Measurements from ENCODE around the gene CHCHD1. TPM values are rescaled to one million over a fixed set of nuclear protein-coding genes. Genes with fewer than 3 reads are reported as not detected.

CHCHD1 gene
- total RNA-seq, 2 experiments from 2014 or later, result 28.9 to 33.0 TPM

DNA sequence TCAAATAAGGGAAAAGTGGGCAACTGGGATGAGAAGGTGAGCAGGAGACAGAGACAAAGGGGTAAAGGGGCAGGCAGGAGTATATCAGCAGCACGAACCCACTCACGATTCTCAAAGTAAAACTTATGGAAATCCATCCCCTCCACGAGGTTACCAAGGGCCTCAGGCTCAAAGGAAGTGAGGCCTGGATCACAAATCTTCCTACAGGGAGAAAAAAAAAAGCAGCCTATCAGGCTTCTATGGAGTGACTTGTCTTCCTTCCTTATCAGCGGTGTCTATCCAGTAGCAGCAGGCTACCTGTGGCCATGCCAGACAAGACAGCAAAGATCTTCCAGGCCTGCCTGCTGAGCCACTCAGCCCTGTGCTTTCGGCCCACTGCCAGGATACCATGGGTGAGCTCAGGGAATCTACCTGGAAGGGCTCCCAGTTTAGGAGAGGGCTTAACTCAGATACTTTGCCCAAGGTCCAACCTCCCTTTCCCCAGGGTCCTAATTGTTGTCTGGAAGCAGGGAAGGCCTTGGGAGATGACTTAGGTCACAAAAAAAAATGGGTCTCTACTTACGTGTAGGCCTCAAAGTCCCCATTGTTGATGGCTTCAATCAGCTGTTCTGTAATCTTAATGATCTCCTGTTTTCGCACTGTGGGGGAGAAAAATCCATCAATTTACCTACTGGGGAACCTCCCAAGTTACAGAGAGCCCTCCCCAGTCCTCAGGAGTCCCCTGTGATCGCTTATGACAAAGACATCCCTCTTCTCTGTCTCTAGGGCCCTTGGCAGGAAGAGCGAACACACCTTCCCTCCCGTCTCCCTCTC lies 35.3 kb downstream of the CHCHD1 start:
- Mint-ChIP-seq H3K36me3 (ENCODE audit: low read depth) (peaks cover 10% of the 10 kb centered on the region), H3K27ac (no peak overlapping the region), H3K27me3 (no peaks in the 10 kb centered on the region), H3K4me3 (no peak overlapping the region), H3K4me1 (ENCODE audit: low read depth) (peaks cover 2% of the 10 kb centered on the region), H3K9me3 (no peaks in the 10 kb centered on the region)
- TF ChIP-seq, protein P1, sequence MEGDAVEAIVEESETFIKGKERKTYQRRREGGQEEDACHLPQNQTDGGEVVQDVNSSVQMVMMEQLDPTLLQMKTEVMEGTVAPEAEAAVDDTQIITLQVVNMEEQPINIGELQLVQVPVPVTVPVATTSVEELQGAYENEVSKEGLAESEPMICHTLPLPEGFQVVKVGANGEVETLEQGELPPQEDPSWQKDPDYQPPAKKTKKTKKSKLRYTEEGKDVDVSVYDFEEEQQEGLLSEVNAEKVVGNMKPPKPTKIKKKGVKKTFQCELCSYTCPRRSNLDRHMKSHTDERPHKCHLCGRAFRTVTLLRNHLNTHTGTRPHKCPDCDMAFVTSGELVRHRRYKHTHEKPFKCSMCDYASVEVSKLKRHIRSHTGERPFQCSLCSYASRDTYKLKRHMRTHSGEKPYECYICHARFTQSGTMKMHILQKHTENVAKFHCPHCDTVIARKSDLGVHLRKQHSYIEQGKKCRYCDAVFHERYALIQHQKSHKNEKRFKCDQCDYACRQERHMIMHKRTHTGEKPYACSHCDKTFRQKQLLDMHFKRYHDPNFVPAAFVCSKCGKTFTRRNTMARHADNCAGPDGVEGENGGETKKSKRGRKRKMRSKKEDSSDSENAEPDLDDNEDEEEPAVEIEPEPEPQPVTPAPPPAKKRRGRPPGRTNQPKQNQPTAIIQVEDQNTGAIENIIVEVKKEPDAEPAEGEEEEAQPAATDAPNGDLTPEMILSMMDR (IDR thresholded peaks at IDR 0.05), result no peak
- no peak for ATAC-seq
- intact Hi-C loops (cut with micrococcal nuclease), result no loop called here
- ChIA-PET CTCF (interaction anchor here (1.0 to 3.1 kb wide), 3 partner anchors 11 to 62 kb away, joined by 3 to 15 read pairs (median 4); no protein-coding TSS in a partner anchor), POLR2A (interaction anchor here (0.6 to 1.8 kb wide), 2 partner anchors 18 to 1393 kb away, joined by 3 to 5 read pairs; no protein-coding TSS in a partner anchor)
- no peak for DNase-seq

DNA sequence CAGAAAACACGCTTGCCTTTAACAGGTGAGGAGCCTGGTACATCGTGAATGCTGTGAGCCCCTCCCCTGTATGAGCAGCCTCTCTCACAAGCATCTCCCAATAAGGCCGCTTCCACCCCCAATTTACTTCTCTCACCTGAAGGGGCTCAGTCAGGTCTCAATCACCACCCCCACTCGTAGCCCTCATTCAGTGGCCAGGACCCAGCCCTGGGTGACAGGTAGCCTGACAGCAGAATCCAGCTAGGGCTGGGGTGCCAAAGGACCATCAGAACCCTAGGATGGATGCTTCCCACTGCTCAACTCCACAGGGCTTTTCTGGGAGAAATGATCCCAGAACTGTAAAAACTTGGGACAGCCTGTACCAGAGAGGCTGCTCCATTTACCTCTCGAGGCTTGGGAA lies 36.0 kb downstream of the CHCHD1 start:
- H3K27ac Mint-ChIP-seq, result no peak overlapping the region

DNA sequence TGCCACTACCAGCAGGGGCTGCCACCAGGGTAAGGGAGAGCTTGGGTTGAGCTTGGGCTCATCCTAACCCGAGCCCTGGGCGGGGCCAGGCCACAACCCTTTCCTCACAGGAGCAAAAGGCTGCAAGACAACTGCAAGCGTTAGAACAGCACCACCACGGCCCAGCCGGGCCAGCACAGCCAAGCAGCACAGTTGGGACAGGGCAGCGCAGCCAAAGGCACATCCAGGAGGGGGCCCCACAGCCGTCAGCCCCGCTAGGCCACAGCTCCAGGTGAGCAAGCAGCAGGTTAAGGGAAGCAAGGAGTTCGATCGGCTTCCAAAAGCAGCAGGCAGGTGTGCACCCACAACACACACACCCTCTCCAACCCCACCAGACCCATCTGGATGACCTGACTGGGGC lies 36.6 kb downstream of the CHCHD1 start:
- DNase-seq (no peak), ATAC-seq (no peak)
- no peaks in the 10 kb centered on the region for H3K9me3 Mint-ChIP-seq
- TF ChIP-seq, protein P1 (IDR thresholded peaks at IDR 0.05), result no peak
- CTCF ChIA-PET, result interaction anchor here (2.1 kb wide), 1 partner anchor 61 kb away, joined by 8 read pairs; no protein-coding TSS in a partner anchor
- H3K27me3 Mint-ChIP-seq, result no peaks in the 10 kb centered on the region
- intact Hi-C loops (cut with micrococcal nuclease), result no loop called here
- H3K27ac Mint-ChIP-seq, result no peak overlapping the region
- peaks cover 4% of the 10 kb centered on the region for H3K36me3 Mint-ChIP-seq (ENCODE audit: low read depth)
- no peaks in the 10 kb centered on the region for H3K4me1 Mint-ChIP-seq (ENCODE audit: low read depth)
- POLR2A ChIA-PET, result interaction anchor here (1.8 kb wide), 1 partner anchor 16 kb away, joined by 5 read pairs; no protein-coding TSS in a partner anchor
- H3K4me3 Mint-ChIP-seq, result no peak overlapping the region

More for the DNA sequence above, 36.0 kb downstream of the CHCHD1 start:
- ChIA-PET CTCF (interaction anchor here (2.1 kb wide), 1 partner anchor 62 kb away, joined by 8 read pairs; no protein-coding TSS in a partner anchor), POLR2A (interaction anchor here (1.8 kb wide), 1 partner anchor 17 kb away, joined by 5 read pairs; no protein-coding TSS in a partner anchor)
- no peak overlapping the region for H3K4me3 Mint-ChIP-seq
- H3K36me3 Mint-ChIP-seq (ENCODE audit: low read depth), result peaks cover 8% of the 10 kb centered on the region
- H3K27me3 Mint-ChIP-seq, result no peaks in the 10 kb centered on the region
- DNase-seq (no peak), ATAC-seq (no peak)
- no peaks in the 10 kb centered on the region for H3K4me1 Mint-ChIP-seq (ENCODE audit: low read depth)
- TF ChIP-seq, protein P1 (IDR thresholded peaks at IDR 0.05), result no peak
- no peaks in the 10 kb centered on the region for H3K9me3 Mint-ChIP-seq
- intact Hi-C loops (cut with micrococcal nuclease), result no loop called here

DNA sequence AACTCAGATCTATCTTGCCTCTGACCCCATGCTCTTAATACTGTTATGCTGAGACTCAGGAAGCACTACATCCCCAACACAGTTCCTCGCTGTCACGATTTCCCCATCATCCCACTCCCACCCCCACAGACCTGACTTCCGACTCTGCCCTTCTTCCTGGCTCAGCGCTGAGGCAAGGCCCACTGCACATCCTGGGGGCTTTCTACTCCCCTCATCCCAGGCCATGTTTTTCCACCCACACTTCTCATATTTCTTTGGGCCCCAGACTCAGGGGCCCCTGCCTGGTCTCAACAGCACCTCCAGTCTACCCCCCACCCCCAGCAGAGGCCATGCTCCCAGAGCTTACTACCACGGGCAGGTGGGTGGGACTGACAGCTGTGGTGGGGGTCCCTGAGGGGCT lies 37.2 kb downstream of the CHCHD1 start:
- H3K36me3 Mint-ChIP-seq (ENCODE audit: low read depth), result peaks cover 3% of the 10 kb centered on the region
- H3K27ac Mint-ChIP-seq, result peak overlapping the region; percentile 9
- no peaks in the 10 kb centered on the region for H3K27me3 Mint-ChIP-seq
- intact Hi-C loops (cut with micrococcal nuclease), result no loop called here
- TF ChIP-seq, protein P1 (IDR thresholded peaks at IDR 0.05), result no peak
- CTCF ChIA-PET, result interaction anchor here (2.1 kb wide), 1 partner anchor 60 kb away, joined by 8 read pairs; no protein-coding TSS in a partner anchor
- ATAC-seq (no peak), DNase-seq (no peak)
- no peak overlapping the region for H3K4me3 Mint-ChIP-seq
- H3K4me1 Mint-ChIP-seq (ENCODE audit: low read depth), result no peaks in the 10 kb centered on the region
- POLR2A ChIA-PET, result interaction anchor here (0.6 to 1.8 kb wide), 2 partner anchors 13 to 16 kb away, joined by 3 to 5 read pairs; no protein-coding TSS in a partner anchor
- no peaks in the 10 kb centered on the region for H3K9me3 Mint-ChIP-seq
